GM21360 (cell line): ENCODE results near the gene GMEB2.
"Not testable (repeated sequence)": the region's sequence is repeated elsewhere in the genome, so short reads cannot be mapped to it uniquely, and the experiment has no call there.

ENCODE experiments used
- ATAC-seq: cut with Tn5 transposase; IDR thresholded peaks from one replicate; pipeline ENCODE4 v1.9.1; 2021; ENCODE audit warnings: mild to moderate bottlenecking, moderate library complexity; ENCODE audit not compliant: unreplicated experiment

Gene GMEB2

DNA sequence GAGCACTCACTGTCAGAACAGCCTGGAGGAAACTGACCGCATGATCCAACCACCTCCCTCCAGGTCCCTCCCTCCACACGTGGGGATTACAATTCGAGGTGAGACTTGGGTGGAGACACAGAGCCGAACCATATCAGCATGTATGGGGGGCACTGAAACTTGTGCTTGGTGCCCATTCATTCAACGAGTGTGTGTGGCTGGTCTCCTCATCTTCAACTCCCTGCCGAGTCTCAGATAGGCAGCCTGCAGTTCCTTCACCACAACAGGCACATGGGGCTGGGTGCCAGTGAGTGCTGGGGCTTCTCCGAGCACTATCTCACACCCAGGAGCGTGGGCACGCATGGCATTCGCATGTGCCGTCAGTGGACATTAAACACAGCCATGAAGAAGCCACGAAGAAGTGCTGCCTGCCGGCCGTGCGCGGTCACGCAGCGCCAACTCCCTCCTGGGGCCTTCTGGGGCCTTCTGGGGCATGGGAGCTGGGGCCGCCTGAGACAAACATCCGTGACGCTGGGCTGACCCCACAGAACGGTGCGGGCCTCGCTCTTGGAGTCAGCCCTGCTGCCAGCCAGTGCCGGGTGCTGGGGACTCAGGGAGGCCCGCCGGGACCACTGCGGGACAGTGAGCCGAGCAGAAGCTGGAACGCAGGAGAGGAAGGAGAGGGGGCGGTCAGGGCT lies 30.5 kb upstream of the GMEB2 start:
- no peak for ATAC-seq

DNA sequence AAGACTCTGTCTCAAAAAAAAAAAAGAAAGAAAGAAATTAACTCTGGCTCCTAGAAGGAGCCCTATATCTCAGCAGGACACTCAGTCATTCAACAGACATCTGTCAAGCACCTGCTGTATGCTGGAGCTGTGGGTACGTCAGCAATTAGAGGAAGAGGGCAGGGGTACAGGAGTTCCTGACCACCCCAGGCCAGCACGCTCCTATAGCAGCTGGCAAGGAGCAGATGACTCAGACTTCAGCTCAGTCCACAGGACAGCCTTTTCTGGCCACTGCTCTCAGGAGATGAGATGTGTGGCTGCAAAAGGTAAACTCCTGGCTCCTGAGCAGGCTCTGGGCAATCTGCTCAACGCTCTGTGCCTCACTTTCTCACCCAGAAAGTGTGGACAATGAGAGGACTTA lies 29.6 kb upstream of the GMEB2 start:
- ATAC-seq, result no peak

DNA sequence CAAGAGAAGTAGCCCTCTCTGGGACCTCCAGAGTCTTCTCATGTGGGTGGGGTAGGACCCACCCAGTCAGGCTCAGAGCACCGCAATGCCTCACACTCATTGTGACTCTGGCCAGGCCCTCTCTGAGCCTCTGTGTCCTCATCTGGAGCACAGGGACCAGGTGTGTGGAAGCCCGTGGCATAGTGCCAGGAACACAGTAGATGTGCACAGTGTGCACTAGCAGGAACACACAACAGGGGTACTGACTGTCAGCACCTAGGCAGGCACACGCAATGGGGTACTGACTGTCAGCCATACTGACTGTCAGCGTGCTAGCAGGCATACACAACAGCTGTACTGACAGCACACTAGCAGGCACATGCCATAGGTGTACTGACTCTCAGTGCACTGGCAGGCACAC lies 28.3 kb upstream of the GMEB2 start:
- no peak for ATAC-seq

DNA sequence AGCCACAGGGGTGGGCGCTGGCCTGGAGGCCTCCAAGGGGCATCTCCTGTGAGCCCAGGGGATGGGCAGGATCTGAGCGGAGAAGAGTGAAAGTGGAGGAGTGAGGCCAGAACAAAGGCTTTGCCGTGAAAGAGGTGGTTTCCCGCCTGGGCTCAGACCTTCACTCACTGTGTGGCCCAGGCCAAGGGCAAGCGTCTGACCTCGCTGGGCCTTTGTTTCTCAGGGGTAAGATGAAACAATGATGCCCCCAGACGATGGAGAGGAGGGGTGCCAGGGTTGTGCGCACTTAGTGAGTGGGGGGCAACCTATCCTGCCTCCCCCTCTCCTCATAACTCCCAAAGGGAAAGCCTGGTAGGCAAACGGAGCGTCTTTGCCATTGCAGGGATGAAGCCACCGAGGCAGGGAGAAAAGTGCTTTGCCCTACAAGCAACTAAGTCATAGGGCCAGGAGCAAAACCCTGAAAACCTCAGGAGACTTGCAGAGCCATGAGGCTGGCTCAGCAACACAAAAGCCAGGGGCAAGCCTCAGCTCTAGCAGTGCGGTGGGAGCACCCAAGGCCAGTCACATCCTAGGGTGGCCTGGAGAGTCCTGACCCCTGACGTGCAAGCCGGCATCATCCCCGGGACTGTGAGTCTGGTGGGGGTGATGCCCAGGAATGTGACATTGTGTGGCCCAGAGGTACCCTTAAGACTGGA lies 27.2 kb upstream of the GMEB2 start:
- no peak for ATAC-seq

DNA sequence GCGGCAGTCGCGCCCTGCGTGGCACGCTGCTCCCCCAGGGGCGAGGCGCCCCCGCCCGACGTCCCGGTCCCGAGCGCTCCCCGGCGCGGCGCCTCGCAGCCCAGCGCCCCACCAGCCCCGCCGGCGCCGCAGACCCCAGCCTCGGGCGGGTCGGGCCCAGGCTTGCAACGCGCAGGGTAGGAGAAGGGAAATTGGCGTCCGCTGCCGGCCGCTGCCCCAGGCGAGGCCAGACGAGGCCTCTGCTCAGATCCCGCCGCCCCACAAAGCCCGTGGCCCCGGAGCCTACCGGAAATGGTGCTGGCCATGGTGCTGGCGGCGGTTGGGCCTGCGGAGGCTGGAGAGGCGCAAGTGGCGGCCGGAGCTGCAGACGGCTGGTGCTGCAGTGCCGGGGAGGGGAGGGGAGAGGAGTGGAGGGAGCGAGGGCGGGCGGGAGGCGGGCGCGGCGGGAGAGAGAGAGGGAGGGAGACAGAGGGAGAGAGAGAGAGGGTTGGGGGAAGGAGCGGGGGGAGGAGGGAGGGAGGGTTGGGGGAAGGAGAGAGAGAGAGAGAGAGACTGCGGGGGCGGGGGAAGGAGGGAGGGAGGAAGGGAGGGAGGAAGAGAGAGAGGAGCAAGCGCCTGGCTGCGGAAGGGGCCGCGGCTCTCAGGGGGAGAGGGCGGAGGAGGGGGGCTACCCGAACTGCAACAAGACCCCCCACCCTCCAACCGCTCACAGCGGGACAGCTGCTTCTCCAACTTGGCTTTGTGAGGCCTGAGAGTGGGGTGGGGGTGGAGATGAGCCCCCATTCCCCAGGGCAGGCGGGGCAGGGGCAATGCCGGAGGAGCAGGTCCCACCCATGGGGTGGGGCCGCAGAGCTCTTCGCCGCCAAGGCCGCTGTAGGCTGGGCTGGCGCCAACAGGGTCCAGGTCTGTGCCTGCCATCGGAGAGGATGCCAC lies 26.4 kb upstream of the GMEB2 start, which contains the start of gene STMN3:
STMN3 (minus strand) TSS at position 384 of the 933 bp plus-strand sequence; CDS start at position 305, 79 bp downstream.
- ATAC-seq, result no peak

DNA sequence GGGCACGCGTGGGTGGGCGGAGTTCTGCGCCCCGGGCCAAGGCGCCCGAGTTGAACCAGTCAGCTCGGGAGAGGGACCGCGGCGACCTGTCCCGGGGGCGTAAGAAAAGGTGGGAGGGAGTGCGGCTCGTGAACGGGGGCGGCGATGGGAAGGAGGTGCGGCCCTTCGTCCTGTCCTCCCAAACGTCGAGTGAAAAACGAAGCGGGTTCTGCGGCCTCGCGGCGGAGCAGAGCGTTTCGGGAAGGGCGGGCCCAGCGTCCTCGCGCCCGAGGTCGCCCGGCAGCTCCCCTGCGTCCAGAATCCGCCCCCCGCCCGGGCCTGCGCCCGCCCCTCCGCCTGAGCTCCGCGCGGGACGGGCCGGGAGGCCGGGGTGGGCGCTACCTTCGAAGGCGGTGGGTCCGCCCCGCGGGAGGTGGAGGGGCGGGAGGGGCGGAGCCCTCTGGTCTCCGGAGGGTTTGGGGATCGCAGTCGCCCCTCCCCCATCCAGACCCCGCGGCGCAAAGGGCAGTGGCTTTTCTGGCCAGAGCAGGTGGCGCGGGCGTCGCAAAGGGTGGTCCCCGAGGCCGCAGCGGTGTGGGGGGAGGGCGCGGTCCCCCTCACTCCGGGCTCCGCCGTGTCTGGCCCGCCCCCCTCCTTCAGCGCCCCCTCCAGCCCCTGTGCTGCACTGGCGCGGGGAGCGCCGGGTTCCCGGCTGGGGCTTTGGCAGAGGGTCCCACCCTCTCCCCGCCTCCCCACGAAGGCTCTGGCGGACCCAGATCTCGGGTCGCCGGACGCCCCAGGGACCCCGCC lies 25.5 kb upstream of the GMEB2 start:
- ATAC-seq, result no peak

DNA sequence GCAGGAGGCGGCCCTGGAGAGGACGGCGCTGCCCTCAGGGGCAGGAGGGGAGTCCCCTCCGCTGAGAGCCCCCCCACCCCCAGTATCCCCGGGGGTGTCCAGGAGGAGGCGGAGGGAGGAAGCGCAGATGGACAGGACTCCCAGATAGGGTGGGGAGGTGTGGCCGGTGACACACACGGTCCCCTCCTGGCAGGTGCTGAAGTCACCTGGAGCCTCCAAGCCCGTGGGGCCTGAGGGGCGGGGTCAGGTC lies 25.0 kb upstream of the GMEB2 start:
- no peak for ATAC-seq

DNA sequence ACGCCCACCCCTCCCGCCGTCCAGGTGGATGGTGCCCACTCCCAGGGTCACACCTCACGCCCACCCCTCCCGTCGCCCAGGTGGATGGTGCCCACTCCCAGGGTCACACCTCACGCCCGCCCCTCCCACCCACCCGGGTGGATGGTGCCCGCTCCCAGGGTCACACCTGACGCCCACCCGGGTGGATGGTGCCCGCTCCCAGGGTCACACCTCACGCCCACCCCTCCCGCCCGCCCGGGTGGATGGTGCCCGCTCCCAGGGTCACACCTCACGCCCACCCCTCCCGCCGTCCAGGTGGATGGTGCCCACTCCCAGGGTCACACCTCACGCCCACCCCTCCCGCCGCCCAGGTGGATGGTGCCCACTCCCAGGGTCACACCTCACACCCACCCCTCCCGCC lies 23.6 kb upstream of the GMEB2 start:
- not testable (repeated sequence) for ATAC-seq

DNA sequence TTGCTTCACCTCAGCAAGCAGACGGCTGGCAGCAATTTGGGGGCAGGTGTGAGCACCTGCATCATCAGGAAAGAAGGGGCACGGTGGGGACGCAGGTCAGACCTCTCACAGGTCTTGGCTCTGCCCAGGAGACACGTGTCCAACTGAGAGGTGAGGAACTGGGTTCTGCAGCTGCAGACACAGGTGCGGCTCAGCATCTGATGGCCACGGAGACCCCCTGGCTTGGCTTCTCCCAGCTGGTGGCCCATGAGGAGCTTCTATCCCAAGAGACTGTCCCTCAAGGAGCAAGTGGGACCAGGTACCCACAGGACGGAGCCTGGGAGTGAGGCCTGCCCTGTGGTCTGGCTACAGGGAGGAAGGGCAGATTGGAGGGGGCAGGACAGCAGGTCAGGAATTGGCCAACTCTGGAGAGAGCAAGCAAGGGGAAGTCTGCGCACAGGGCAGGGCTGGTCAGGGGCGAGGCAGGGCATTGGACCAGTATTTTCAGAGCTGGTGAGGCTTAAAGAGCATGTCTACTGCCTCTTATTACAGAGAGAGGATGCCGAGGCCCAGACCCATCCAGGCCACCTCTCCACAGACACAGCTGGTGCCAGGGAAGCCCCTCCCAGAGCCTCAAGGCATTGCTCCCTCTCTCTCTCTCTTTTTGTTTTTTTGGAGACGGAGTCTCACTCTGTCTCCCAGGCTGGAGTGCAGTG lies 22.1 kb upstream of the GMEB2 start:
- no peak for ATAC-seq

DNA sequence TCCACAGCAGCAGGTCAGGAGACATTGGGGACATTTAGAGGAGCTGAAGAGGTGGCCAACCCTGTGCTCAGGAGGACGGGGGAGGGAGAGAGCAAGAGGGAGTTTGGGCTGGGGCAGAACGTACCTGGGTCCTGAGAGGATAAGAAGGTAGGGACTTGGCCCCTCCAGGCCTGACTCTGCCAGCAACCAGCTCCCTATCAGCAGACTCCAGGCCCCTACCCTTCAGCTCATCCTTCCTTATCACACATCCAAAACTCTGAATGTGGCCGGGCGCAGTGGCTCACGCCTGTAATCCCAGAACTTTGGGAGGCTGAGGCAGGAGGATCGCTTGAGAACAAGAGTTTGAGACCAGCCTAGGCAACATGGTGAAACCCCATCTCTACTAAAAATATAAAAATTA lies 21.3 kb upstream of the GMEB2 start:
- no peak for ATAC-seq

DNA sequence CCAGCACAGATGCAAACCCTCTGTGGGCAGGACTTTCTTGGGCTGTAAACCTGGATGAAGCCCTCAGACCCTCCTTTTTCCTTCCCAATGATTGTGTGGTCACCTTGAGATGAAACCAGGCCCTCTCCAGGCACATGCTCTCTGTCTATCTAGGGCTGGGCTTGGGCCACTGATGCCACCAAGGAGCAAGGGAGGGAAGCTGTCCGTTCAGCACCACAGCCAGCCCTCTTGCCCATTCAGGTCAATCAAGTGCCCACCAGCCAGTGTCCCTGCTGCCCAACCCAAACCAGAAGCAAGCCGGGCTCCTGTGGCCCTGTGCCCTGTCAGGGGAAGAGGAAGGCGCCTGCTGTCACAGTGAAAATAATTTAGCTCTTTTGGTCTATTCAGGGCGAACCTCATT lies 18.3 kb upstream of the GMEB2 start:
- ATAC-seq, result no peak

DNA sequence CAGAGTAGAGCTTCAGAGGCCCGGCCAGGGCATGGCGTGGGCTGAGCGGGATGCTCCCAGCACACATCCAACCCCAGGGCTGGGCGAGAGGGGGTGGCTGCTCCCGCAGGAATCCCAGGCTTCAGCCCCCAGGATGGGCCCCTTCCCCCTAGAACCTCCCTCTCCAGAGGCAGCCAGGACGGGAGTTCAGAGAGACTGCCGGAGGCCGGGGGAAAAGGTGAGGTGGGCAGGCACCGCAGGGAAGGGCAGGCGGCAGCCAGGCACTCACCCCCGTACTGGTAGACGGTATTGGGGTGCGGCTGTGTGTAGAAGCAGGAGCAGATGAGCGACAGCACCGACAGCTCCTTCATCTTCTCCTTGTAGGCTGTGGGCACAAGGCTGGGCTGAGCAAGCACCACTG lies 17.0 kb upstream of the GMEB2 start:
- no peak for ATAC-seq

DNA sequence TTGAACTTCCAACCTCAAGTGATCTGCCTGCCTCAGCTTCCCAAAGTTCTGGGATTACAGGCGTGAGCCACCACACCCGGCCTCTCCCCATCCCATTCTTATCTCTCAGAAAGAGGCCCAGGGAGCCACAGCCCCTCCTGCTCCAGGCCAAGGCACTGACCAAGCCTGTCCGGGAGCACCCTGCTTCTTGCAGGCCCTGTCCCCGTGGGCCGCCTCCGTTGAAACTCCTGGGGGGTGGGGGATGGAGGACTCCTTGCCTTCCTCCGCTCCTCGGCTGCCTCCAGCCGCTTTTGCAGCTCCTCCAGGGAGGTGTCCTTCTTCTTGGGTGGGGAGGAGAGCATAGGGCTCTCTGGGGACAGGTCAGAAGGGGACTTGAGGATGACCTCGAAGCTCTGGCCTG lies 16.6 kb upstream of the GMEB2 start:
- ATAC-seq, result no peak

DNA sequence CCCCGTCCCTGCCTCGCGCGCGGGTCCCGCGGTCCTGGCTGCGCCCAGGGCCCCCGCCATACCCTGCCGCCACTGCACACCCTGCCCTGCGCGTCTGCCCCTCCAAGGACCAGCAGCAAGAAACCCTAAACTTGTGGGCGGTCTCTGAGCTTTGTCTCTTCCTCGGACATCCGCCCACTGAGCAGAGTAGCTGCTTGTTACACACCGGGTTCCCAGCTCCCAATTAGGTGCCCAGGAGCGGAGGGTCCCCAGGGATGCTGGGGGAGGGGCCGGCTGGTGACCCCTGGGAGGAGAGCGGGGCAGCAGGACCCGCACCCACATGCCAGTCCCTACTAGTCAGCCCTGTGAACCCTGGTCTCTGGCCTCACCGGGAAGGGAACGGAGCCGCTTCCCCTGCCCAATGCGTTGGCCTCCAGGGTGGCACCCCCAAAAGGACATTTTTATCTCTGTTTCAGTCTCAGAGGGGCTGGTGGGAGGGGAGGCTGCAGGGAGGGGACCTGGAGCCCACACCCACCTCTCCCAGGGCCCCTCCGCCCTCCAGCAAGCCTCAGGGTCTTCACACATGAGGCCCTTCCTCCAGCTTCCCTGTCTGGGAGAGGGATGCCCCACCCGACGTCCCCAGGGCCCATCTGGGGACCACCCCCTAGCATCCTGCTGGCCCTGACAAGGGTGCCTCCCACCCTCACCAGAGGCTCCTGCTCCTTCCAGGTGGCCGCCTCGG lies 15.8 kb upstream of the GMEB2 start:
- ATAC-seq, result no peak

DNA sequence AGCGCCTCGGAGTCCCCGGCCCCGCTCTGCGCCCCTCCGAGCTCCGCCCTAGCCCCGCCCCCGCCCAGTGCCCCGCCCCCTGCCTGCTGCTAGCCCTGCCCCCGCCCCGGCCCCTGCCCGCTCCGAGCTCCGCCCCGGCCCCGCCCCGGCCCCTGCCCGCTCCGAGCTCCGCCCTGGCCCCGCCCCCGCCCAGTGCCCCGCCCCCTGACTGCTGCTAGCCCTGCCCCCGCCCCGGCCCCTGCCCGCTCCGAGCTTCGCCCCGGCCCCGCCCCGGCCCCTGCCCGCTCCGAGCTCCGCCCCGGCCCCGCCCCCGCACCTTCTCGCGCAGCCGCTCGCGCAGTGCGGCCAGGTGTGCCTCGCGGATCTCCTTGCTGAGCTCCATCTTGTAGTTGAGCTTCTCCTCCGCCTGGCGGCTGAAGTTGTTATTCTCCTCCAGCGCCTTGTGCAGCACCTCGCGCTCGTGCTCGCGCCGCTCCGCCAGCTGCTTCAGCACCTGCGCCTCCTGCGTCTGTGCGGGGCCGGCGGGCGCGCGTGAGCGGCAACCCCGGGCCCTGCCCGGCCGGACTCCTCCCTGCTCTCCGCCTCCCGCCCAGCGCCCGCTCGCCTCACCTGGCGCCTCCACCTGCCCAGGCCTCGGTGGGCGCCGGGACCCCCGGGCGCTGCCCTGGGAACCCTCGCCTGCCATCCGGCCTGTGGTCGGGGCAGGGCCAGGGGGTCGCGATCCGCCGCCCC lies 15.1 kb upstream of the GMEB2 start:
- ATAC-seq, result peak; percentile 61

DNA sequence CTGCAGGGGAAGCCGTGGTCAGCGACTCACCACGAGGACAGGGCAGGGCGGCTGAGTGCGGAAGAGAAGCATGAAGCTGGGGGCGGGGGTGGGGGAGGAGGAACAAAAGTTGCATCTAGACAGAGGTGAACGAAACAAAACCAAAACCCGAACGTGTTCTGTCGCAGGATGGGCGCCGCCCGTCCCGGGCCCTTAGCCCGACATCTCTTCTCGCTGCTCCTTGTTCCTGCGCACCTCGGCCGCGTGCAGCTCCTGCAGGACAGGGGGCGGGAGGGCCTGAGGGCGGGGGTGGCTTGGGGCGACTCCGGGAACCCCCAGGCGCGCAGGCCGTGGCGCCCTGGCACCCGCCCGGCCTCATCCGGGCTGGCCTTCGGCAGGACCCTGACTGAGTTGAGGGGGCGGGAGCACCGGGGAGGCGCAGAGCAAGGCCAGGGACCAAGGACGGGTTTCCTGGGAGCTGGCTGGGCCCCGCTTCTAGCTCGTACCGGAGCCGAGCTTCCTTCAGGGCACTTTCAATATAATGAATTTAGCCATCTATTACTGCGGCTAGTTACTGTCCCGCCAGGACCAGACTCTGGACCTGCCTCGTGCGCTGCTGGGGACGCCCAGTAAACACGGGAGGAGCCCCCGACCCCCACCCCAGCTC lies 14.4 kb upstream of the GMEB2 start:
- ATAC-seq, result no peak

DNA sequence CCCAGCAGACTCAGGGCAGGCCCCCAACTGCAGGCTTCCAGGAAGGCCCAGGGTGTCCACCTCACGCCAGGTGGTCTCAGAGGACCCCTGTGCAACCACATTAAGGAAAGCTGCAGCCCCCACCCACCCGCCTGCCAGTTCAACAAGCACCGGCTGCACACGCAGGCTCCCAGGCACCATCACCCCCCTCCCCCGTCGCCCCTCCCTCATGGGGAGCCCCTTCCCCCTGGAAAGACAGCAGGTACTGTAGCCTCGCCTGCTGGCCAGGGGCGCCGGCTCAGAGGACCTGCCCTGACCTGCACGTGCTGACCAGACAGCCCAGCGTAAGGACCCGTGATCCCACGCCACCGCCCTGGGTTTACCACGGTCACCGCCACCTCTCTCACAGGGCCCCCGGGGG lies 13.8 kb upstream of the GMEB2 start:
- ATAC-seq, result not testable (repeated sequence)

DNA sequence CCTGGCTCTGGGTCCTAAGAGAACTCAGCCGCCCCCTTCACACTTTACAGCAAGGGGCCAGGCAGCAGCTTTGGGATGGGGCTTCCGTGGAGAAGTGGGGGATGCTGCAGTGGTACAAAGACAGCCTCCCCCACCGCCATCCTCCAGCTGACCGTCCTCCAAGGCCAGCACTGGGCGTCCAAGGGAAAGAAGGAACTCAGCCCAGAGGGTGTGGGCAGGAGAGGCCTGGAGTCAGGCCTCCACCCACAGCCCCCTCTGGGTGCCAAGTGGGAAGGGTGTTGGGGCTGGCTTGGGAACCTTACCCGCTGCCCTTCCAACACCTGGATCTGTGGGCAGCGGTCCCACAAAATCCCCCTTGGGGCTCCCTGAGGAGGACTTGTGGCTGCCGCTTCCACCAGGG lies 13.2 kb upstream of the GMEB2 start:
- no peak for ATAC-seq
